ENCODE data around the gene HOTAIR. TPM values are rescaled to one million over a fixed set of nuclear protein-coding genes. Genes with fewer than 3 reads are reported as not detected.

Gene HOTAIR
- total and polyA plus RNA-seq, 4 donors, result 9.7 TPM; not detected in 3

DNA sequence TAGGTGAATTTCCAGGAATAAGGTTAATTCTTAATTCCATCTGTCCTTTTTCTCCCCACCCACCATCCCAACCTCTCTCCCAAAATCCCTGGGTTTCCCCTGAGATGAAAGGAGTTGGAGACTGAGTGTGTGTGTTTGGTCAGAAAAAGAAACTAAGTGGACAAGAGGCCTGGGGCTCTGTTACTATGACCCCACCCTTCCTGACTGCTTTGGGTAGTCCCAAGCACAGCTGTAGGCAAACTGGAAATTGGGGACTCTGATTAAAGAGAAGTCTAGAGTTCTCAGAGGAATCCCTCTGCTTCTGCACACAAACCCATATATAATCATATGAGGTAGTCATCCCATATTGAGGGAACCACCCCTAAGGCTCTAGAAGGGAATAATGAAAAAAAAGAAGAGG lies 27.0 kb downstream of the HOTAIR start:
- Histone ChIP-seq H3K4me1 (ENCODE audit: control insufficient read depth in 1 of 2, insufficient read depth in 2 of 2, low read length in 2 of 2) (no peaks in the 10 kb centered on the region), H3K27me3 (ENCODE audit: control insufficient read depth in 1 of 2, insufficient read depth in 2 of 2, low read length in 1 of 2) (no peaks in the 10 kb centered on the region), H3K36me3 (ENCODE audit: control insufficient read depth in 1 of 2, insufficient read depth in 2 of 2, low read length in 1 of 2) (no peaks in the 10 kb centered on the region), H3K27ac (ENCODE audit: low read depth in 1 of 2, low read length in 2 of 2) (no peak overlapping the region), H3K9me3 (ENCODE audit: control insufficient read depth, low read length) (no peaks in the 10 kb centered on the region), H3K4me3 (ENCODE audit: low read length in 2 of 2) (no peak overlapping the region)
- DNase-seq, result no peak
- no peak for ATAC-seq (ENCODE audit: low FRiP score)
- intact Hi-C loops (cut with DNase I), result no loop called here

- Histone ChIP-seq H3K9me3 (ENCODE audit: control insufficient read depth, low read length) (no peaks in the 10 kb centered on the region), H3K36me3 (ENCODE audit: control insufficient read depth in 1 of 2, insufficient read depth in 2 of 2, low read length in 1 of 2) (no peaks in the 10 kb centered on the region), H3K27me3 (ENCODE audit: control insufficient read depth in 1 of 2, insufficient read depth in 2 of 2, low read length in 1 of 2) (no peaks in the 10 kb centered on the region), H3K4me1 (ENCODE audit: control insufficient read depth in 1 of 2, insufficient read depth in 2 of 2, low read length in 2 of 2) (no peaks in the 10 kb centered on the region), H3K4me3 (ENCODE audit: low read length in 2 of 2) (no peak overlapping the region), H3K27ac (ENCODE audit: low read depth in 1 of 2, low read length in 2 of 2) (no peak overlapping the region)
- intact Hi-C loops (cut with DNase I), result no loop called here
- 6 to 7% methylated on average over 51 of the region's 51 CpGs for WGBS, 2 donors
- DNase-seq (peak in 1 of 2 donors; percentile 72), ATAC-seq (ENCODE audit: low FRiP score) (no peak)
These were observed 29.6 kb downstream of the HOTAIR start for GRCh38 chr12:53944907-53945847.

DNA sequence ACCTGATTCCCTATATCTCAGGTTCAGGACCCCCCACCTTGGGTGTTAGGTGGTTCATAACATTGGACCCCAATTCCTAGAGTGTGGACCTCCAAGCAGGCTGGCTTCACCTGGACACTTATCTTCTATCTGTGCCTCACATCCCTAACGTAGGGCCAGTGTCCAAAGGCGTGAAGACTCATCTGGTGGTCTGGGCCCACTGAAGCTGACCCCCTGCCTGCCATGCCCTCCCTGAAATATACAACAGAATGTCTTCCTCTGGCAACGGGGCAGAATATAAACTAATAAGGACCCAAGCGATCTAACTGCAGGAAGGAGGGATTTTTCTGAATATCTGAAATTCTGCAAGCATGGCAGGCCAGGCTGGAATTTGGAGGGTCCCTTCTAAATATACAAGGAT lies 30.5 kb downstream of the HOTAIR start:
- no peak for DNase-seq
- H3K36me3 ChIP-seq (ENCODE audit: control insufficient read depth in 1 of 2, insufficient read depth in 2 of 2, low read length in 1 of 2), result no peaks in the 10 kb centered on the region
- no peaks in the 10 kb centered on the region for H3K9me3 ChIP-seq (ENCODE audit: control insufficient read depth, low read length)
- no peak for ATAC-seq (ENCODE audit: low FRiP score)
- 16 to 17% methylated on average over 4 of the region's 4 CpGs for WGBS, 2 donors
- no peak overlapping the region for H3K27ac ChIP-seq (ENCODE audit: low read depth in 1 of 2, low read length in 2 of 2)
- no peaks in the 10 kb centered on the region for H3K4me1 ChIP-seq (ENCODE audit: control insufficient read depth in 1 of 2, insufficient read depth in 2 of 2, low read length in 2 of 2)
- no peak overlapping the region for H3K4me3 ChIP-seq (ENCODE audit: low read length in 2 of 2)
- intact Hi-C loops (cut with DNase I), result no loop called here
- no peaks in the 10 kb centered on the region for H3K27me3 ChIP-seq (ENCODE audit: control insufficient read depth in 1 of 2, insufficient read depth in 2 of 2, low read length in 1 of 2)

DNA sequence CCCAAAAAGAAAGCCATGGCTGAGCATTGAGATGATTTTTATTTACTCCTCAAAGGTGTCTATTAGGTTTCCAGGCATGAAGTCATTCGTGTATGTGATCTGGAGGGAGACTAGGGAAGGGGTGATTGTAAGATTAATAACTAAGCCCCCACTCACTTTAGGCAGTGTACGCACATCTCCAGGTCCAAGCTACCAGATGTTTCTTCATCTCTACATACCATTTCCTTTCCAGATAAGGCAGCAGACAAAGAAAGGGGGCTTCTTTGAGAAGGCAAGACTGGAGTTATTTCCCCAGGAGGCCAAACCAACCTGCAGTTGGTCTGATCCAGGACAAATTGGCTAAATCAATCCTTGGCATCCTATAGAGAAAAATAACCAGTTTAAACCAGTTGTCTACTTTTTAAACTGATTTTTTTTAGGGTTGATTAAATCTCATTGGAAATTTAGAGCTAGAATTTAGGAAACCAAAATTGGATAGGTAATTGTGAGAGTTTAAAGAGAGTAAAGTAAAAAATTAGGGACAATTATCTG lies 32.2 kb downstream of the HOTAIR start:
- ATAC-seq (ENCODE audit: low FRiP score), result no peak
- Histone ChIP-seq H3K4me3 (ENCODE audit: low read length in 2 of 2) (no peak overlapping the region), H3K9me3 (ENCODE audit: control insufficient read depth, low read length) (no peaks in the 10 kb centered on the region), H3K36me3 (ENCODE audit: control insufficient read depth in 1 of 2, insufficient read depth in 2 of 2, low read length in 1 of 2) (no peaks in the 10 kb centered on the region), H3K4me1 (ENCODE audit: control insufficient read depth in 1 of 2, insufficient read depth in 2 of 2, low read length in 2 of 2) (no peaks in the 10 kb centered on the region), H3K27ac (ENCODE audit: low read depth in 1 of 2, low read length in 2 of 2) (no peak overlapping the region), H3K27me3 (ENCODE audit: control insufficient read depth in 1 of 2, insufficient read depth in 2 of 2, low read length in 1 of 2) (no peaks in the 10 kb centered on the region)
- DNase-seq, result no peak
- 6 to 16% methylated on average over 2 of the region's 2 CpGs for WGBS, 2 donors
- intact Hi-C loops (cut with DNase I), result no loop called here

DNA sequence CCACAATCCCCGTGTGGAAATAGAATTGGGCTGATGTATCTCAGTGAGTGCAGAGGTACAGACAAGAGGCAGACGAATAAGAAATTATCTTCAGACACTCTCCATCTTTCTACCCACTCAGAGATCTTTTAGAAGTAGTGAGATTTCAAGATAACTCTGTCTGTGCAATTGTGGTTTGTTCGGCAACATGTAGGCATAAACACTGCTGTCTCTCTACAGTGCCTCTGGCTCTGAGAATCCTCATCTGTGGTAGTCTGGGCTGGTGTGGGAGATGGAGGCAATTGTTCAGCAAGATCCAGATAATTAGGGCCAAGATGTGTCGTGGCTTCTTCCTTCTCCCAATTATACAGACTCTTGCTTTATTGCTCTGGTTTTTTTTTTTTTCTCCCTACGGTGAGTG lies 33.0 kb downstream of the HOTAIR start:
- intact Hi-C loops (cut with DNase I), result no loop called here
- Histone ChIP-seq H3K9me3 (ENCODE audit: control insufficient read depth, low read length) (no peaks in the 10 kb centered on the region), H3K4me3 (ENCODE audit: low read length in 2 of 2) (no peak overlapping the region), H3K27me3 (ENCODE audit: control insufficient read depth in 1 of 2, insufficient read depth in 2 of 2, low read length in 1 of 2) (no peaks in the 10 kb centered on the region), H3K4me1 (ENCODE audit: control insufficient read depth in 1 of 2, insufficient read depth in 2 of 2, low read length in 2 of 2) (no peaks in the 10 kb centered on the region), H3K27ac (ENCODE audit: low read depth in 1 of 2, low read length in 2 of 2) (no peak overlapping the region), H3K36me3 (ENCODE audit: control insufficient read depth in 1 of 2, insufficient read depth in 2 of 2, low read length in 1 of 2) (no peaks in the 10 kb centered on the region)
- DNase-seq, result no peak
- ATAC-seq (ENCODE audit: low FRiP score), result no peak
- 15 to 23% methylated on average over 5 of the region's 5 CpGs for WGBS, 2 donors

GRCh38 chr12:53941187-53941586 lies 33.6 kb downstream of the HOTAIR start:
- DNase-seq (no peak), ATAC-seq (ENCODE audit: low FRiP score) (no peak)
- Histone ChIP-seq H3K36me3 (ENCODE audit: control insufficient read depth in 1 of 2, insufficient read depth in 2 of 2, low read length in 1 of 2) (no peaks in the 10 kb centered on the region), H3K27ac (ENCODE audit: low read depth in 1 of 2, low read length in 2 of 2) (no peak overlapping the region), H3K27me3 (ENCODE audit: control insufficient read depth in 1 of 2, insufficient read depth in 2 of 2, low read length in 1 of 2) (no peaks in the 10 kb centered on the region), H3K4me1 (ENCODE audit: control insufficient read depth in 1 of 2, insufficient read depth in 2 of 2, low read length in 2 of 2) (no peaks in the 10 kb centered on the region), H3K4me3 (ENCODE audit: low read length in 2 of 2) (no peak overlapping the region), H3K9me3 (ENCODE audit: control insufficient read depth, low read length) (no peaks in the 10 kb centered on the region)
- intact Hi-C loops (cut with DNase I), result no loop called here

GRCh38 chr12:53940443-53941014 lies 34.2 kb downstream of the HOTAIR start:
- Histone ChIP-seq H3K9me3 (ENCODE audit: control insufficient read depth, low read length) (no peaks in the 10 kb centered on the region), H3K27ac (ENCODE audit: low read depth in 1 of 2, low read length in 2 of 2) (no peak overlapping the region), H3K36me3 (ENCODE audit: control insufficient read depth in 1 of 2, insufficient read depth in 2 of 2, low read length in 1 of 2) (no peaks in the 10 kb centered on the region), H3K27me3 (ENCODE audit: control insufficient read depth in 1 of 2, insufficient read depth in 2 of 2, low read length in 1 of 2) (no peaks in the 10 kb centered on the region), H3K4me1 (ENCODE audit: control insufficient read depth in 1 of 2, insufficient read depth in 2 of 2, low read length in 2 of 2) (no peaks in the 10 kb centered on the region), H3K4me3 (ENCODE audit: low read length in 2 of 2) (no peak overlapping the region)
- no peak for ATAC-seq (ENCODE audit: low FRiP score)
- WGBS, 2 donors, result 12 to 15% methylated on average over 9 of the region's 9 CpGs
- intact Hi-C loops (cut with DNase I), result no loop called here
- DNase-seq, result no peak

DNA sequence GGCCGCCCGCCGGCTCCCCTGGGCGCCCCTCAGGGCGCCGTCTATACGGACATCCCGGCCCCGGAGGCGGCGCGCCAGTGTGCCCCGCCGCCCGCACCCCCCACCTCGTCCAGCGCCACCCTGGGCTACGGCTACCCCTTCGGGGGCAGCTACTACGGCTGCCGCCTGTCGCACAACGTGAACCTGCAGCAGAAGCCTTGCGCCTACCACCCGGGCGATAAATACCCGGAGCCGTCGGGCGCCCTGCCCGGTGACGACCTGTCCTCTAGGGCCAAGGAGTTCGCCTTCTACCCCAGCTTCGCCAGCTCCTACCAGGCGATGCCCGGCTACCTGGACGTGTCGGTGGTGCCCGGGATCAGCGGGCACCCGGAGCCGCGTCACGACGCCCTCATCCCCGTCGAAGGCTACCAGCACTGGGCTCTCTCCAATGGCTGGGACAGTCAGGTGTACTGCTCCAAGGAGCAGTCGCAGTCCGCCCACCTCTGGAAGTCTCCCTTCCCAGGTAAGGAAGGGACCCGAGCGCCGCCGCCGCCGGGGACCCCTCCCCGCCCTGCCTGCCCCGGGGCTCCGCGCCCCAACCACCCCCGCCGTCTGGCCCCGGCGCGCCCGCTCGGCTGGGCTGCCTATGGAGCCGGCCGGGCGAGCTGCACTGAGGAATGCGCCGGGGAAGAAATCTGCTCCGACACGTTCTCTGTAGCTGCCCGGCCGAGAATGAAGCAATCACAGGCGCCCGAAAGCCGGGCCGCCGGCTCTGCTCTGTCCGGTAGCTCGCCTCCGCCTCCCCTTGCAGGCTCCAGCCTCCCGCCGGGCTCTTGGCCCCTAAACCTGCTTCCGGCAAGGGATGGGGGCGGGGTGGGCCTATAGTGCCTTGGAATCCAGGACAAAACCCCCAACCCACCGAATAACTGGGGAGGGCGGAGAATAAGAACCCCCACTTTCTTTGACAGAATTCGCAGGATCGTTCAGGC lies 35.3 kb downstream of the HOTAIR start:
- 4% methylated on average over 78 to 91 of the region's 91 CpGs for WGBS, 2 donors
- H3K4me1 ChIP-seq (ENCODE audit: control insufficient read depth in 1 of 2, insufficient read depth in 2 of 2, low read length in 2 of 2), result no peaks in the 10 kb centered on the region
- H3K27me3 ChIP-seq (ENCODE audit: control insufficient read depth in 1 of 2, insufficient read depth in 2 of 2, low read length in 1 of 2), result no peaks in the 10 kb centered on the region
- ATAC-seq (ENCODE audit: low FRiP score) (peak; percentile 21), DNase-seq (peak; percentile 37 to 81)
- no peak overlapping the region for H3K27ac ChIP-seq (ENCODE audit: low read depth in 1 of 2, low read length in 2 of 2)
- H3K36me3 ChIP-seq (ENCODE audit: control insufficient read depth in 1 of 2, insufficient read depth in 2 of 2, low read length in 1 of 2), result no peaks in the 10 kb centered on the region
- intact Hi-C loops (cut with DNase I), result no loop called here
- no peak overlapping the region for H3K4me3 ChIP-seq (ENCODE audit: low read length in 2 of 2)
- no peaks in the 10 kb centered on the region for H3K9me3 ChIP-seq (ENCODE audit: control insufficient read depth, low read length)

All from aorta (tissue), 5 donors.